ENCODE measurements around the gene MYO7A. TPM values are rescaled to one million over a fixed set of nuclear protein-coding genes. Genes with fewer than 3 reads are reported as not detected.

The MYO7A gene
- total RNA-seq, 1 experiment from 2014 or later = 2.5 TPM

DNA sequence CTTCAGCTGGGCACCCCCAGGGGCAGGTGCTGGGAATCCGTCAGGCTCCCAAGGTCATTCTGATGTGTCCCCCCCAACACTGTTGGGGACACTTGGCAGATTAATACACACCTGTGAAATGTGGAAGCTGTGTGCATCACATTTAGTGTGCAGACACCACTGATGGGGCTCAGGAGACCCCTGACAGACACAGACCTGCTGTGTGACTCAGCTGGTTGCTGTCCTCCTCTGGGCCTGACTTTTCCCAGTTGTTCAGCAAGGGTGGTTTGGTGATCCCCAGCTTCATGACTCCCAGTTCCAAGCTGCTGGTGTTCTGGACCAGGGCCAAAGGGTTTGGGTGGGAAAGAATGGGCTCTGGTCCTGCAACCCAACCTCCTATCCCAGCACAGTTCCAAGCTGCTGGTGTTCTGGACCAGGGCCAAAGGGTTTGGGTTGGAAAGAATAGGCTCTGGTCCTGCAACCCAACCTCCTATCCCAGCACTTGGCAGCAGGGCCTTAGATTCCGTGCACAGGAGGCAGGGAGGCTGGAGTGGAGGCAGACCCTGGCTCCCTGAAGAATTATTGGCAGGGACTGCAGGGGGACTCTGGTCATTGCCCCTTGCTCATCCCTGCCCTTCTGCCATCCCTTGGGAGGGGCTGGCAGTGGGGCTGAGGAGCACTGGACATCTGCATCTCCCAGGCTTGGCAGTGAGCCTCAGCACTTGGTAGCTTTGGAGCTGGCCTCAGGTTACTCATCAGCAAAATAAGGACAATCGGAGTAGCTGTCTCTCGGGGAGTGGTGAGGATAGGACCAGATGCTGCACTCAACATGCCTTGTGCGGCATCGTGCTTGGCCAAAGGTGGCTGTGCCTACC, 33.8 kb upstream of the MYO7A start:
- ChIA-PET POLR2A (no interaction called here), CTCF (interaction anchor here (2.5 kb wide), 1 partner anchor 19 kb away, joined by 7 read pairs; no protein-coding TSS in a partner anchor)
- H3K9me3 Mint-ChIP-seq = no peaks in the 10 kb centered on the region
- DNase-seq (ENCODE audit: low spot score) (no peak), ATAC-seq (no peak)
- peaks cover 3% of the 10 kb centered on the region; the same call in 1 of the 2 replicates for H3K36me3 Mint-ChIP-seq
- H3K27me3 Mint-ChIP-seq (ENCODE audit: low read depth) = no peaks in the 10 kb centered on the region
- TF ChIP-seq, protein P1, sequence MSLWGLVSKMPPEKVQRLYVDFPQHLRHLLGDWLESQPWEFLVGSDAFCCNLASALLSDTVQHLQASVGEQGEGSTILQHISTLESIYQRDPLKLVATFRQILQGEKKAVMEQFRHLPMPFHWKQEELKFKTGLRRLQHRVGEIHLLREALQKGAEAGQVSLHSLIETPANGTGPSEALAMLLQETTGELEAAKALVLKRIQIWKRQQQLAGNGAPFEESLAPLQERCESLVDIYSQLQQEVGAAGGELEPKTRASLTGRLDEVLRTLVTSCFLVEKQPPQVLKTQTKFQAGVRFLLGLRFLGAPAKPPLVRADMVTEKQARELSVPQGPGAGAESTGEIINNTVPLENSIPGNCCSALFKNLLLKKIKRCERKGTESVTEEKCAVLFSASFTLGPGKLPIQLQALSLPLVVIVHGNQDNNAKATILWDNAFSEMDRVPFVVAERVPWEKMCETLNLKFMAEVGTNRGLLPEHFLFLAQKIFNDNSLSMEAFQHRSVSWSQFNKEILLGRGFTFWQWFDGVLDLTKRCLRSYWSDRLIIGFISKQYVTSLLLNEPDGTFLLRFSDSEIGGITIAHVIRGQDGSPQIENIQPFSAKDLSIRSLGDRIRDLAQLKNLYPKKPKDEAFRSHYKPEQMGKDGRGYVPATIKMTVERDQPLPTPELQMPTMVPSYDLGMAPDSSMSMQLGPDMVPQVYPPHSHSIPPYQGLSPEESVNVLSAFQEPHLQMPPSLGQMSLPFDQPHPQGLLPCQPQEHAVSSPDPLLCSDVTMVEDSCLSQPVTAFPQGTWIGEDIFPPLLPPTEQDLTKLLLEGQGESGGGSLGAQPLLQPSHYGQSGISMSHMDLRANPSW (CRISPR knock-in tag; conservative IDR thresholded peaks at IDR 0.05; ENCODE audit: low read depth) = no peak
- TF ChIP-seq, protein P2, sequence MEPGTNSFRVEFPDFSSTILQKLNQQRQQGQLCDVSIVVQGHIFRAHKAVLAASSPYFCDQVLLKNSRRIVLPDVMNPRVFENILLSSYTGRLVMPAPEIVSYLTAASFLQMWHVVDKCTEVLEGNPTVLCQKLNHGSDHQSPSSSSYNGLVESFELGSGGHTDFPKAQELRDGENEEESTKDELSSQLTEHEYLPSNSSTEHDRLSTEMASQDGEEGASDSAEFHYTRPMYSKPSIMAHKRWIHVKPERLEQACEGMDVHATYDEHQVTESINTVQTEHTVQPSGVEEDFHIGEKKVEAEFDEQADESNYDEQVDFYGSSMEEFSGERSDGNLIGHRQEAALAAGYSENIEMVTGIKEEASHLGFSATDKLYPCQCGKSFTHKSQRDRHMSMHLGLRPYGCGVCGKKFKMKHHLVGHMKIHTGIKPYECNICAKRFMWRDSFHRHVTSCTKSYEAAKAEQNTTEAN (CRISPR knock-in tag; IDR thresholded peaks at IDR 0.05) = no peak
- TF ChIP-seq, protein P3, sequence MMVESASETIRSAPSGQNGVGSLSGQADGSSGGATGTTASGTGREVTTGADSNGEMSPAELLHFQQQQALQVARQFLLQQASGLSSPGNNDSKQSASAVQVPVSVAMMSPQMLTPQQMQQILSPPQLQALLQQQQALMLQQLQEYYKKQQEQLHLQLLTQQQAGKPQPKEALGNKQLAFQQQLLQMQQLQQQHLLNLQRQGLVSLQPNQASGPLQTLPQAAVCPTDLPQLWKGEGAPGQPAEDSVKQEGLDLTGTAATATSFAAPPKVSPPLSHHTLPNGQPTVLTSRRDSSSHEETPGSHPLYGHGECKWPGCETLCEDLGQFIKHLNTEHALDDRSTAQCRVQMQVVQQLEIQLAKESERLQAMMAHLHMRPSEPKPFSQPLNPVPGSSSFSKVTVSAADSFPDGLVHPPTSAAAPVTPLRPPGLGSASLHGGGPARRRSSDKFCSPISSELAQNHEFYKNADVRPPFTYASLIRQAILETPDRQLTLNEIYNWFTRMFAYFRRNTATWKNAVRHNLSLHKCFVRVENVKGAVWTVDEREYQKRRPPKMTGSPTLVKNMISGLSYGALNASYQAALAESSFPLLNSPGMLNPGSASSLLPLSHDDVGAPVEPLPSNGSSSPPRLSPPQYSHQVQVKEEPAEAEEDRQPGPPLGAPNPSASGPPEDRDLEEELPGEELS (CRISPR knock-in tag; IDR thresholded peaks at IDR 0.05) = no peak
- TF ChIP-seq SMAD3 (CRISPR knock-in tag; IDR thresholded peaks at IDR 0.05; ENCODE audit: borderline replicate concordance) = no peak
- no peak overlapping the region for H3K27ac Mint-ChIP-seq
- no peak overlapping the region for H3K4me3 Mint-ChIP-seq
- H3K4me1 Mint-ChIP-seq = peaks cover 7% of the 10 kb centered on the region

DNA sequence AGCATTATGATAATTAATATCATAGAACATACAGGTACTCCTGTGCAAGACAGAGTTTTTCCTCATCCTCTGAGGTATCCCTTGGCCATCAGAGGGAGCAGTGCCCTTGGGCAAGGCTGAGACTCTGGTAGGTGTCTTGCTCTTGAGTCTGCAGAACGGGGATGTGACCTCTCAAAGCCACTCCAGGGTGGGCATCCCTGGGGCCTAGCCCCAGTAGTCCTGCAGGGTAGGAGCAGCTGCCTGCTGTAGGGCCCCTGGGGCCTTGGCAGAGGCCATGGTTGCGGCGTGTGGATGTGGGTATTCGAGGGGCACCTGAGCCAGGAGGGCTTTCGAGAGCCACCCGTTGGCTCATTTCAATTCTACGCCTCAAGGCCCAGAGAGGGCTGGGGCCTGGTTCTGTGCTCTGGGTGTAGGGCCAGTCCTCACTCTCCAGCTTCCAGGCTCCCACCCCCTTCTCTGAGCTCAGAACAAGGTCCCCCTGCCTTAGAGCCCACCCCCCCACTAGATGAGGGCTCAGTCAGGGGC, 33.1 kb upstream of the MYO7A start:
- DNase-seq (ENCODE audit: low spot score) (no peak), ATAC-seq (no peak)
- TF ChIP-seq KAT7 (CRISPR knock-in tag; IDR thresholded peaks at IDR 0.05; ENCODE audit: borderline replicate concordance) (no peak), MYBL2 (CRISPR knock-in tag; IDR thresholded peaks at IDR 0.05) (no peak)
- TF ChIP-seq, protein P2 (CRISPR knock-in tag; IDR thresholded peaks at IDR 0.05) = no peak
- TF ChIP-seq, protein P4, sequence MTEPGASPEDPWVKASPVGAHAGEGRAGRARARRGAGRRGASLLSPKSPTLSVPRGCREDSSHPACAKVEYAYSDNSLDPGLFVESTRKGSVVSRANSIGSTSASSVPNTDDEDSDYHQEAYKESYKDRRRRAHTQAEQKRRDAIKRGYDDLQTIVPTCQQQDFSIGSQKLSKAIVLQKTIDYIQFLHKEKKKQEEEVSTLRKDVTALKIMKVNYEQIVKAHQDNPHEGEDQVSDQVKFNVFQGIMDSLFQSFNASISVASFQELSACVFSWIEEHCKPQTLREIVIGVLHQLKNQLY (CRISPR knock-in tag; IDR thresholded peaks at IDR 0.05) = no peak
- TF ChIP-seq, protein P5, sequence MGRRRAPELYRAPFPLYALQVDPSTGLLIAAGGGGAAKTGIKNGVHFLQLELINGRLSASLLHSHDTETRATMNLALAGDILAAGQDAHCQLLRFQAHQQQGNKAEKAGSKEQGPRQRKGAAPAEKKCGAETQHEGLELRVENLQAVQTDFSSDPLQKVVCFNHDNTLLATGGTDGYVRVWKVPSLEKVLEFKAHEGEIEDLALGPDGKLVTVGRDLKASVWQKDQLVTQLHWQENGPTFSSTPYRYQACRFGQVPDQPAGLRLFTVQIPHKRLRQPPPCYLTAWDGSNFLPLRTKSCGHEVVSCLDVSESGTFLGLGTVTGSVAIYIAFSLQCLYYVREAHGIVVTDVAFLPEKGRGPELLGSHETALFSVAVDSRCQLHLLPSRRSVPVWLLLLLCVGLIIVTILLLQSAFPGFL (CRISPR knock-in tag; IDR thresholded peaks at IDR 0.05; ENCODE audit: borderline replicate concordance) = no peak
- Mint-ChIP-seq H3K36me3 (peaks cover 3% of the 10 kb centered on the region; the same call in 1 of the 2 replicates), H3K9me3 (no peaks in the 10 kb centered on the region), H3K4me3 (no peak overlapping the region), H3K27me3 (ENCODE audit: low read depth) (no peaks in the 10 kb centered on the region), H3K4me1 (peaks cover 7% of the 10 kb centered on the region), H3K27ac (no peak overlapping the region)
- ChIA-PET POLR2A (no interaction called here), CTCF (interaction anchor here (1.1 to 2.5 kb wide), 3 partner anchors 18 to 32 kb away, joined by 4 to 7 read pairs (median 5); no protein-coding TSS in a partner anchor)
